T1000 (cell line): Measurements from ENCODE around the gene SFTA2.
"Not testable (repeated sequence)": the region's sequence is repeated elsewhere in the genome, so short reads cannot be mapped to it uniquely, and the experiment has no call there.

Experiments
- DNase-seq: peaks from one replicate; lab custom pipeline; 2025; ENCODE audit warnings: mixed read lengths; lab: John Stamatoyannopoulos, UW

The SFTA2 gene

DNA sequence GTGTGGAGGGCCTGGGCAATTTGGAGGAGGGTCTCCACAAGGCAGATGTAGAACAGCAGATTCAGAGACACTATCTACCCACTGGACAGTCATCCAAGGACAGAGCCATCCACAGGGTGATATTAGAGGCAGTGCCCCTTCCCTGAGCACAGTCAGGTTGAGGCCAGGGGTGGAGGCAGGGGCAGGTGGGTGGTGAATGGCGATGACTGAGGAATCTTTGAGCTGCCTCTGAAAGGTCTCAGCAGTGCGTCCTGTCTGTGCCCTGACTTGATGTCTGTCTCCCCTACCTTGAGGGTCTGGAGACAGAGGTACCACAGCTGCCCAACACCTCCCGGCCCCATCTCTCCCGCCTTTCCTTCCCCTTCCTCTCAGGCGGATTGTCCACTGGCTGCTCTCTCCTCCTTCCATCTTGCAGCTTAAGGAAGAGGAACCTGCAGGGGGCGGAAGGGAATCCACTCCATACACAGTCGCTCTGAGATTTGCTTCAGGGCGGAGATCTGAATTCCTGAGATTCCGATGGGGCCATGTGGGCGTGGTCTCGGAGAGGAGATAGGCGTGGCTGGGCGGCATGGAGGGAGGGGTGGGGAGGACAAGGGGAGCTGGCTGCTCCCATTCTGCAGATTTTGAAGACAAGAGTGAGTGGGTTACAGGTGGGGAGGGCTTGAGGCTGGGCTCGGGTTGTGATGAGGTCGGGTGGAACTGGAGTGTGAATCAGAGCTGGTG lies 10.5 kb upstream of the SFTA2 start:
- DNase-seq: peak; percentile 66

DNA sequence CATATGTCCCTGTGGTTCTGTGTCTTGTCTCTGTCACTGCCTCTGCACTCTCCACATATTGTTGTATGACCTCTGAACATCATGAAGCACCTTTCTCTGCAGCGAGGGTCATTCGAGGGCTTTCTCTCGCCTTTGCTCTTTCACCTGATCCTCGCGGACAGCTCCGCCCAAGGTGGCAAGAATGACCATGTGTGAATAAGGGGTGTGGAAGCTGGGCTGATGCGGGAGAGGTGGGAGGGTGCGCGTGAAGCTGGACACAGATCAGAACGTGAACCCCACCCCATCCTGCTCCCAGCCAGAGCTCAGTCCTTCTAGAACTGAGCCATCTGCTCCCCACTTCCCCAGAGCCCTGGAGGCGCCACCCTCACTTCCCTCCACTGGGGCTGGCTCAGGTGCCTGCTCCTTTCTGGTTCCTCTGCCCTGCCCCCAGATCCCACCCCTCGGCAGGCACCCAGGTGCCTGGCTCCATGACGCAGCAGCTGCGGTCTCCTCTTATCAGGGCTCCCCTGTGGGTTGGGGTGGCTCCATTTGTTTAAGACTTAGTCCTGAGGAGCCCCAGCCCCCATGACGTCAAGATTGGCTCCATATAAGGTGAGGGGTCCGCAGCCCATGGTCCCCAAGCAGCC lies 8.5 kb upstream of the SFTA2 start, which contains the start of gene MUCL3:
MUCL3 (plus strand) TSS at position 613 of the 626 bp plus-strand sequence. CDS start 27 bp downstream, outside the sequence.
- no peak for DNase-seq

DNA sequence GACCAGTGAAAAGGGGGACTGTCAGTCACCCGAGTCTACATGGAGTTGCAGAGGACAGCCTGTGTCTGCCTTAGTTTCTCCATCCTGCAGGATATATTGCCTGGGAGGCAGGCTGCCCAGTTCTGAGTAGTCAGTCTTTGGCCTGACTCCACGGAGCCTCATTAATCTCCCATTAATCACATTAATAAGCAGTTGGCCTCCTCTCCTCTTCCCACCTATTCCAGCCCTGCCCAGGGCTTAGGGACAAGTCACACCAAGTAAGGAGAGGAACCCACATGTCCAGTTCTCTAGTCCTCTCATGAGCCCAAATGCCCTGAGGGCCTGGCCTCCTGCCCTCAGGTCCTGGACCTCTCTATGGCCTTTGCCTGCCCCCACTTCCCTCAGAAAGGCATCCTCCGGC lies 7.5 kb upstream of the SFTA2 start:
- no peak for DNase-seq

DNA sequence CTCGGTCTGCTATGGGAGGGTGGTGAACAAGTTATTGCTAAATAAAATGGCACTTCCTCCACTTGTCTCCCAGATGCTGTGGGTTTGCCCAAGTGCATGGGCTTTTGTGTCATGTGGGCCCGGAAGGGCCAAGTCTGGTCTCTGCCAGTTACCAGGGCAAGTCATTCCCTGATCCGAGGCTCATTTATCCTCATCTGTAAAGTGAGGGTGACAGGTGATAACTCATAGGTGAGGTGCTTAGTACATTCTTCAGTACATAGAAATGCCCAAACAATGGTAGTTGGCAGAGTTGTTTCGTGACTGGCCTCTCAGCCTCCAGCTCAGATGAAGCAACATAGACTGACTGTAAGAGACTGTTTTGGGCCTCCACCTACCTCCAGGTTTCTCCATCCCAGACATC lies 6.8 kb upstream of the SFTA2 start:
- DNase-seq: no peak

DNA sequence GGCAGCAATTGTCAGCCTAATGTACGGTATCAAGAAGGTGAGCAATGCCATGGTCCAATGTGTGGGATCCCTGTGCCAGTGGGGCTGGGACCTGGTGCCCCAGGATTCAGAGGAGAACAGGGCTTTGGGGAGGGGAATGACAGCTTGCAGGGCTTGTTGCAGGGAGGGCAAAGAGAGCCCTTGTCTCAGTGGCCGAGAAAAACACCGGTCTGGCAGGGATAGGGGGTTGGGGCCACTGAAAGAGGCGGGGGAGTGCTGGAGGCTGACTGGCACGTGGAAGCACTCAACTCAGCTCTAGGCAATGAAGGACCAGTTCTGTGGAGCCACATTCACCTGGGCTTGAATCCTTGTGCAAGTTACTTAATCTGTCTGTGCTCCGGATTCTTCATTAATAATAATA lies 5.3 kb upstream of the SFTA2 start:
- no peak for DNase-seq

DNA sequence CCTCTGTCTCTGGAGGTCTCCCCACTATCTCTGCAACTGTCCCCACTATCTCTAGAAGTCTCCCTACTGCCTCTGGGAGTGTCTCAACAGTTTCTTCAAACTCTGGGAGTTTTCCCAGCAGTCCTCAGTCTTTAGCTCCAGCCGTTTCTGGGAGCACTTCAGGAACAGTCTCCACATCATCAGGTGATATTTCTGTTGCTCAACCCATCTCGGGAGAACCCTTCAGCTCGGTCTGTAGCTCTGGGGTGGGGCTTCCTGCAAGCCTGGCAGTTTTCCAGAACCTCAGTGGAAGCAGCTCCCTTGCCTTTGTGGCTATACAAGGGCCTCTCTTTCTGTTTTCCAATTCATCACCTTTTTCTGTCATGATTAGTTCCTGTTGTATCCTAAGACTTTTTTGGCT lies 3.0 kb upstream of the SFTA2 start:
- DNase-seq: no peak

DNA sequence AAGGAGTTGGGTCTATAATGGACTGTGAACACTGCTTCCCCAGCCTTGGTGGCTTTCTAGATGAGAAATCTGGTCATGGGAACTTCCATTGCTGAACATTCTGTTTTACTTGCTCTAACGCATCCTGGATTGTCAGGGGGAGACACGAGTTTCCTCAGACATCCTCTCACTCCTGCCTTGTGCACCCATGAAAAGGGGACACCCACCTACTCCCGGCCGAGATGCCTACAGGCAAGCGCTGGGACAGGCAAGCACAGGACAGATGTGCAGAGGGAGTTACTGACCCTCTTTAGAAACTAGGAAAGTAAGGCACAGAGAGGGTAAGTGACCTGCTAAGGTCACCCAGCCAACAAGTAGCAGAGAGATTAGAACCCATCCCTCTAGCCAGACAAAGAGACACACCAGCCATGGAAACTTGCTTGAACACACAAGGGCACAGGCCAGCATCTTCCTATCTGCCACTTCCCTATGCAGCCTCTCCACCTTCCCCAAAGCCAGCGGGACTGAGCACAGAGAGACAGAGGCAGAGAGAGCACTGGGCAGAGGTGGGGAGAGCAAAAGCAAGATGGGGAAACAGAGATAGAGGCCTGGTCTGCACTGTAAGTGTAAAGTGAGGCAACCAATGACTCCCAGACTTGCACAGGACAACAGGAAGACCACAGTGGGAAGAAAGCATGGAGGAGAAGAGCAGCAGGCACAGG lies 845 bp upstream of the SFTA2 start:
- no peak for DNase-seq

DNA sequence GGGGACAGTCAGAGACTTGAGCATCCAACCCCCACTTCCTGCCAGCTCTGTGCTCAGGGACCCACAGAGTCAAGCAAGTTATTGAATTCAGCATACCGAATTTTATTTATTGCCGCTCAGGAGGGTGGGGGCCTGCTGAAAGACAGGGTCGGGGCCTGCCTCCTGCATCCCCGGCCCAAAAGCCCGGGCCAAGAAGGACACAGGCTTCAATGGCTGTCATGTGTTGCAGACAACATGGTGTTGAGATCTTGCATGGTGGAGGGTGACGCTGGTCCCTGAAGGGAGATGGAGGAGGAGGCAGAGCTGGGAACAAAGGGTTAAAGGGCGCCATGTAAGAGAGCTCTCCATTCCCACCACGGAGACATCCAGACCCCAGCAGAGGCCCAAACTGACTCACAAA lies 698 bp downstream of the SFTA2 start:
- DNase-seq: no peak

DNA sequence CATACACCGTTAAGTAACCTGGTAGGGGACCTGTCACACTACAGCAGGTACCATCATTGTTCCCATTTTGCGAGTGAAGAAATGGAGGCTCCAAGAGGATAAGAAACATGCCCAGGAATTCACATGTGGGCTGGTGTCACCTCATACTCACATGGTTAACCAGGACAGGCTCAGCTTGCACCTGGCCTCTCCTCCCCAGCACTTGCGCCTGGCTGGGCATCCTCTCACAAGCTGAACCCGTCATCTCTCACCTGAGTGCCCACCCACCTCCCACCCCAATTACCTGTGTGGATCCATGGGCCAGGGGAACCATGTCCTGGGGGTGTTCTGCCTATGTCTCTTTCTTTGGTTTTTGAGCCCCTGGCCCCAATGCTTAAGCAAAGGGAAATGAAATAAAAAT lies 1.5 kb downstream of the SFTA2 start:
- DNase-seq: no peak

DNA sequence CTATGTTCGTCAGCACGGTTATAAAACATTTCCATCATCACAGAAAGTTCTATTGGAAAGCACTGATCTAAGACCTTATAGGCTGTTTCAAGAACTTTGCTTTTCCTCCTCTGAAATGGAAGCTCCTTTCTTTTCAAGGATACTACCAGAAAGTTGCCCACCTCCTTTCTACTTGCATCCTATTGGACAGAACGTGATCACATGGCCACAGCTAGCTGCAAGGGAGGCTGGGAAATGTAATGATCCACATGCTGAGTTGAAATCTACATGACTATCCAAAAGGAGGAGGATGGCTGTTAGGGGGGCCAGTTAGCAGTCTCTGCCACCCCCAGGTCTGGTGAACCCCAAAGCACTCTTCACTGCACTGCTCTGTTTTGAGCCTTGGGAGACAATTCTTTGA lies 3.3 kb downstream of the SFTA2 start:
- DNase-seq: no peak

DNA sequence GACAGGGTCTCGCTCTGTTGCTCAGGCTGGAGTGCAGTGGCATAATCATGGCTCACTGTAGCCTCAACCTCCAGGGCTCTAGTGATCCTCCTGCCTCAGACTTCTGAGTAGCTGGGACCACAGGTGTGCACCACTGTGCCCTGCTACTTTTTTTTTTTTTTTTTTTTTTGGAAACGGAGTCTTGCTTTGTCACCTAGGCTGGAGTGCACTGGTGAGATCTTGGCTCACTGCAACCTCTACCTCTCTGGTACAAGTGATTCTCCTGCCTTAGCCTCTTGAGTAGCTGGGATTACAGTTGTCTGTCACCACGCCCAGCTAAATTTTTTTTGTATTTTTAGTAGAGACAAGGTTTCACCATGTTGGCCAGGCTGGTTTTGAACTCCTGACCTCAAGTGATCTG lies 4.9 kb downstream of the SFTA2 start:
- DNase-seq: not testable (repeated sequence)

DNA sequence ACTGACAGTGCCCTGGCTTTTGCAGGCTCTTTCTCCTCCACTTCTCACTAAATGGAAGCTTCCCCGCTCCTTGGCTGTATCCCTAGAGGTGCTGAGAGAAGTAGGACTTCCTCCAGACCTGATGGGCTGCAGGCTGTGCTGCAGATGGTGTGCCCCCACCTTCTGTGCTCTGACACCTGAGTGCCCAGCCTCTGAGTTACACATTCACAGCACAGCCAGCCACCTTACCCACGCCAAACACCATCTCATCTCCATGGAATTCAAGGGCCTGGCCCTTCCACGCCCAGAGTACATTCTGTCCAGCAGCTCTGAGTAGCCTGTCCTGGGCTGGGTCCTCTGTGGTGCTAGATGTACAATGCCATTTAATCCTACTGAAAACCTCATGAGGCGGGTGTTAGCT lies 5.3 kb downstream of the SFTA2 start:
- no peak for DNase-seq

DNA sequence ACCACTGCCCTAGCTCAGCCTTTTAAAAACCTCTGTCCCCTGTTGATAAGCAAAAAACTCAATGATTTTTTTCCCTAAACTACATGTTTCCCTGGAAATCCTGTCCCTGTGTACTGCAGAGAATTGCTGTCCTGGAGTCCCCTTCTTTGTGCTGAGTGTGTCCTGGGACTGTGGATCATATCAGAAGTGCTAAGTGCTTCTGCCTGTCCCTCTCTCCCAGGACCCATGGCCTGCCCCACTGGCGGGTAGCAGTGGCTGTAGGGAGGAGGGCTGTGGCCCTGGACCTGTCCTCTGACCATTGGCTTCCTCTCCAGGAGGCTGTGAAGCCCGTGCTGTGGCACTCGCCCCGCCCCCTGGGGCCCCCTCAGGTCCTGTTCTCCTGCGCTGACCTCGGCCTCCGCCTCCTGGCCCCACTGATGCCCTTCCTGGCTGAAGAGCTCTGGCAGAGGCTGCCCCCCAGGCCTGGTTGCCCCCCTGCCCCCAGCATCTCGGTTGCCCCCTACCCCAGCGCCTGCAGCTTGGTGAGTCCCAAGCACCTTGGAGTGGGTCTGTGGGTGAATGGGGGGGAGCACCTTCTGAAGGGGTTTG lies 7.8 kb downstream of the SFTA2 start:
- DNase-seq: not testable (repeated sequence)

DNA sequence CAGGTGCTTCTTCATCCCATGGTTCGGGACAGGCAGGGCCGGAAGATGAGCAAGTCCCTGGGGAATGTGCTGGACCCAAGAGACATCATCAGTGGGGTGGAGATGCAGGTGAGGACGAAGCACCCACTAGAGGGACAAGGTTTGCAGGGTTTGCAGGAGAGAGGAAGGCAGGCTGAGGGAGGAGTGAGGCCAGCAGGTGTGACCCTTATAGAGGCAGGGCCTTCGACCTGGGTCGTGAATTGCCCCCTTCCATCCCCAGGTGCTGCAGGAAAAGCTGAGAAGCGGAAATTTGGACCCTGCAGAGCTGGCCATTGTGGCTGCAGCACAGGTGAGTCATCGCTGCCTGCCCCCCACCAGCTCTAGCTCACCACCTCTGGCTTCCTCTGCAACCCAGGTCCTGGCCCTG lies 9.5 kb downstream of the SFTA2 start:
- no peak for DNase-seq

DNA sequence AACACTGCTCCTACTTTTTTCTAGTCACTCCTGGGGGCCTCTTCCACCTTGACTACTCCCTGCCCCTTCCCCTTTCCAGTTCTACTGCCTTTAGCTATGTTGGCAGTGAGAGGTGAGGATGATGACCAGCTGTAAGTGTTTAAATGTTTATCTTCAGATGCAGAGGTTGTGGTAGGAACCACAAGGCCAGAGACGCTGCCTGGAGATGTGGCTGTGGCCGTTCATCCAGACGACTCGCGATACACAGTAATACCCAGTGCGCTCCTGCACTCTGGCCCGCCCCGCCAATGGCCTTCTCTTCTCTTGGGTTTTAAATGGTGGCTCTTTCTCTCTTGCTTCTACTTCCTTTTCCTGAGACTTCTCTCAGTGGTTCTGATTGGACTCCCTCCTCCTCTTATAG lies 13.3 kb downstream of the SFTA2 start:
- DNase-seq: no peak

DNA sequence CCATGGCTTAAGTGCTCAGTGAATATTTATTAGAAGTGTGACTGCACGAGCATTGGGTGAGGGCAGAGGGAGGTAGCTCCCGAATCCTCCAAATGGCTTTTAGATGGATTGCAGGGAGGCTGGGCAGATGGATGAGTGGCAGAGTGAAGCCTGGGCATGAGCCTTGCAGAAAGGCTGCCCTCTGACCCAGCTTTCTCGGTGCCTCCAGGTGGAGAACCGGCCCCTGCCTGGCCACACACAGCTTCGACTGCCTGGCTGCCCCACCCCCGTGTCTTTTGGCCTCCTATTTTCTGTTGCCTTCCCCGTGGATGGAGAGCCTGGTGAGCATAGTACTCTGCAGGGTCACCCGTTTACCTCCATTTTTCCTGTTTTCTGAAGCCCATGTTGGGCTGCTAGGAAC lies 14.5 kb downstream of the SFTA2 start:
- DNase-seq: no peak

DNA sequence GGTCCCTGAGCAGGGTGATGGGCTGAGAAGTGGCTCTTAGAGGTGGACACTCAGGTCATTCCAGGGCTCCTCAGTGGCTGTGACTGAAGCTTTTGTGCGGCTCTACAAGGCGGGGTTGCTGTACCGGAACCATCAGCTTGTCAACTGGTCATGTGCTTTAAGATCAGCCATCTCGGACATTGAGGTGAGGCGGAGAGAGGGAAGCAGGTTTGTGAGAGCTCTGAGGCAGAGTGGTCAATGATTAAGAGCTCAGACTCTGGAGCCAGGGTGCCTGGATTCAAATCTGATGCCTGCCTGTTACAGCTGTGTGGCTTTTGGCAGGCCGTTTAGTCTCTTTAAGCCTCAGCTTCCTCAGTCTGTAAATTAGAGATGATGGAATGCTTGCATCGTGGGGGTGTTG lies 14.9 kb downstream of the SFTA2 start:
- no peak for DNase-seq

DNA sequence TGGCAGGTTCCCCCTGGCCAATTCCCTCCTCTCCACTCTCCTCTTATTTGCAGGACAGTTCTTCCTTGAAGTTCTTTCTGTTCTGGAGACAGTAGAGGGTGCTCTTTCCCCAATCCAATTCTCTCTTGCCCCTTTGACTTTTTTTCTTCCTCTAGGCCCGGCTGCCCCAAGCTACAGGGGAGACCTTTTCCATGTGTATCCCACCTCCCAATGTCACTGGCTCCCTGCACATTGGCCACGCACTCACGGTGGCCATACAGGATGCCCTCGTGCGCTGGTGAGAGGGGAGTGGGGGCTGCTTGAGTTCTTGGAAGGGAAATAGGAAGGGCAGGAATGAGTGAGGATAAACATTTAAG lies 16.4 kb downstream of the SFTA2 start:
- no peak for DNase-seq

DNA sequence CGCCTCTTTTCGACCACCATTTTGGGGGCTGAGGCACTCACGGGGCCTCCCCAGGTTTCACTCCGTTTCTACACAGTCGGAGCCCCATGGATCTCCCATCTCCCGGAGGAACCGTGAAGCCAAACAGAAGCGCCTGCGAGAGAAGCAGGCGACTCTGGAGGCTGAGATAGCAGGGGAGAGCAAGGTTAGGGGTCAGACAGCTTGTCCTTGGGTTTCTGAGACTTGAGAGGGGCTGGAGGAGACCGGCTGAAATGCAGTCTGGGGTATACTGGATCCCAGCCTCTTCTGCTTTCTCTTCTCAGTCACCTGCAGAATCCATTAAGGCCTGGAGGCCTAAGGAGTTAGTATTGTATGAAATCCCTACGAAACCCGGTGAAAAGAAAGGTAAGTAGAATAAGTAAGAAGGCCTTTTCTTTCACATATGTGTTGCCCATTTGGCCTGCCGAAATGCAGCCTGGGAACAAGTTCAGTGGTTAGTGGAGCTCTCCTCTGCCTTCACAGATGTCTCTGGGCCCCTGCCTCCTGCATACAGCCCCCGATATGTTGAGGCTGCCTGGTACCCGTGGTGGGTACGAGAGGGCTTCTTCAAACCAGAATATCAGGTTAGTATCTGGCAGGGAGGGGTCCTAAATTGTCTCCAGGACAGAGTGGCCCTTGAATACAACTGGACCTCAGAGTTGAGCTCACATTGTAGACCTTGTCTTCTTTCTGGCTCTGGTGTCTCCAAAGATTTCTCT lies 16.9 kb downstream of the SFTA2 start:
- DNase-seq: no peak

DNA sequence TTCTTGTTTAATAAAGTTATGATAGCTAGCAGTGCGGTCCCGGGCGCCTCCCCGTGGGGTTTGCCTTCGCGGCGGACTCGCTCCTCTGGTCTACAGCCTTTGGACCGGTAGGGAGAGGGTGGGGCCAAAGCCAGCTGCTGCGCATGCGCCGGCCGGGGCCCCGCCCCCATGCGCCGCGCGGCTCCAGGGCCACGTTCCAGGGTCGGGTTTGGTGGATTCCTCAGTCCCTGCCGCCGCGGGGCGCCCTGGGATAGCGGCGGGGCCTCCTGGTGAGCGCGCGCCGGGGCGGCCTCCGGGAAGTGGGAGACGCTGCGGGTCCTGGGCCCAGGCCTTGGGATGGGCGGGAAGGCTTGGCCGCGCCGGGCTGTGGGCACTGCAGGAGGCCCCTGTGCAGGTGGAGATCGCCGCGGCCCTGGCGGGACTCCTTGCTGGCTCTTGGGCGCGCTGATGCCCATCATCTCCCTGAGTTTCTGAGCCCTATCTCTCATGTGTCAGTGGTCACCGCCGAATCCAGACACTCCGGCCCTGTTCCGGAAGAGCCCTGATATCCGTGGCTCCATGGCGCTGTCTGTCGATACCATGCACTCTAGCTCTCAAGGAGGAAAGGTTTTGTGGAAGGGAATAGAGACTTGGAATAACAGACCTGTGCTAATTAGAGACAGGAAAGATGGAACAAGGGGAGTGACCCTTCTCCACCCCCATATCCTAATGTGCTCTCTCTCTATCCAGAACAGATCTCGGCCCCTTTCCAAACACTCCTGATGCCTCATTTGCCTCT lies 17.7 kb downstream of the SFTA2 start, which contains the start of gene VARS2:
VARS2 (plus strand) TSS at position 163 of the 778 bp plus-strand sequence; CDS start at position 762, 599 bp downstream.
- peak; percentile 91 for DNase-seq

DNA sequence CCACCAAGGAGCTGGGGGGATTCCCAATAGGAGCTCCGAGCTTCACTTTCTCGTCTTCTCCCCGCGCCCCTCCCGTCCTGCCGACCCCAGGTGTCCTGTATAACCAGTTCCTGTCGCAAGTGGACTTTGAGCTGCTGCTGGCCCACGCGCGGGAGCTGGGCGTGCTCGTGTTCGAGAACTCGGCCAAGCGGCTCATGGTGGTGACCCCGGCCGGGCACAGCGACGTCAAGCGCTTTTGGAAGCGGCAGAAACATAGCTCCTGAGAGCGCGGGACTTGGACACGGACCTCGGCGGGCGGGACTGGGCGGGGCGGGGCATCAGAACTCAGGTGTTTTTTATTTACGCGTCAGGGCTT lies 18.3 kb downstream of the SFTA2 start:
- DNase-seq: no peak
